ENCODE measurements around the gene GALNT9. TPM values are rescaled to one million over a fixed set of nuclear protein-coding genes. Genes with fewer than 3 reads are reported as not detected.
"Not testable (repeated sequence)": the region's sequence is repeated elsewhere in the genome, so short reads cannot be mapped to it uniquely, and the experiment has no call there.

GALNT9 gene
- total RNA-seq, 2 experiments from 2014 or later, result not detected

GRCh38 chr12:132302466-132303358 lies 26.7 kb downstream of the GALNT9 start:
- no peak for DNase-seq
- H3K9me3 Mint-ChIP-seq, result peaks cover 6% of the 10 kb centered on the region
- no peak overlapping the region for H3K4me3 Mint-ChIP-seq
- peaks cover 5% of the 10 kb centered on the region for H3K36me3 Mint-ChIP-seq (ENCODE audit: low read depth)
- ChIA-PET CTCF (no interaction called here), POLR2A (no interaction called here)
- H3K27ac Mint-ChIP-seq, result no peak overlapping the region
- no peaks in the 10 kb centered on the region for H3K27me3 Mint-ChIP-seq
- H3K4me1 Mint-ChIP-seq, result no peaks in the 10 kb centered on the region

GRCh38 chr12:132300789-132301722 lies 28.3 kb downstream of the GALNT9 start:
- Mint-ChIP-seq H3K27me3 (no peaks in the 10 kb centered on the region), H3K27ac (no peak overlapping the region), H3K9me3 (peaks cover 3% of the 10 kb centered on the region), H3K4me1 (no peaks in the 10 kb centered on the region), H3K4me3 (no peak overlapping the region), H3K36me3 (ENCODE audit: low read depth) (peaks cover 5% of the 10 kb centered on the region)
- ChIA-PET POLR2A (no interaction called here), CTCF (no interaction called here)
- DNase-seq, result no peak

- H3K4me3 Mint-ChIP-seq, result no peak overlapping the region
- no peaks in the 10 kb centered on the region for H3K4me1 Mint-ChIP-seq
- DNase-seq, result no peak
- no peak overlapping the region for H3K27ac Mint-ChIP-seq
- no peaks in the 10 kb centered on the region for H3K27me3 Mint-ChIP-seq
- H3K9me3 Mint-ChIP-seq, result peaks cover 4% of the 10 kb centered on the region
- POLR2A ChIA-PET, result no interaction called here
- H3K36me3 Mint-ChIP-seq (ENCODE audit: low read depth), result no peaks in the 10 kb centered on the region
- CTCF ChIA-PET, result no interaction called here
These were observed 33.3 kb downstream of the GALNT9 start for GRCh38 chr12:132296063-132296462.

GRCh38 chr12:132295561-132295960 lies 33.8 kb downstream of the GALNT9 start:
- CTCF ChIA-PET; H3K4me1 Mint-ChIP-seq; H3K27me3 Mint-ChIP-seq; H3K27ac Mint-ChIP-seq; H3K36me3 Mint-ChIP-seq (ENCODE audit: low read depth); POLR2A ChIA-PET; H3K4me3 Mint-ChIP-seq; DNase-seq; H3K9me3 Mint-ChIP-seq: not testable (repeated sequence)

GRCh38 chr12:132295101-132295526 lies 34.3 kb downstream of the GALNT9 start:
- no peak for DNase-seq
- Mint-ChIP-seq H3K9me3 (peaks cover 4% of the 10 kb centered on the region), H3K27ac (no peak overlapping the region), H3K36me3 (ENCODE audit: low read depth) (no peaks in the 10 kb centered on the region), H3K27me3 (no peaks in the 10 kb centered on the region), H3K4me1 (no peaks in the 10 kb centered on the region), H3K4me3 (no peak overlapping the region)
- ChIA-PET POLR2A (no interaction called here), CTCF (no interaction called here)

- DNase-seq, result no peak
- H3K27ac Mint-ChIP-seq, result no peak overlapping the region
- no peaks in the 10 kb centered on the region for H3K4me1 Mint-ChIP-seq
- peaks cover 4% of the 10 kb centered on the region for H3K9me3 Mint-ChIP-seq
- CTCF ChIA-PET, result no interaction called here
- H3K4me3 Mint-ChIP-seq, result no peak overlapping the region
- H3K36me3 Mint-ChIP-seq (ENCODE audit: low read depth), result no peaks in the 10 kb centered on the region
- no peaks in the 10 kb centered on the region for H3K27me3 Mint-ChIP-seq
- POLR2A ChIA-PET, result no interaction called here
These were observed 35.0 kb downstream of the GALNT9 start for GRCh38 chr12:132294121-132295034.

GRCh38 chr12:132292328-132293319 lies 36.8 kb downstream of the GALNT9 start:
- ChIA-PET POLR2A (no interaction called here), CTCF (no interaction called here)
- H3K36me3 Mint-ChIP-seq (ENCODE audit: low read depth), result no peaks in the 10 kb centered on the region
- H3K27ac Mint-ChIP-seq, result no peak overlapping the region
- peaks cover 3% of the 10 kb centered on the region for H3K27me3 Mint-ChIP-seq
- H3K4me3 Mint-ChIP-seq, result no peak overlapping the region
- H3K9me3 Mint-ChIP-seq, result peaks cover 4% of the 10 kb centered on the region
- no peaks in the 10 kb centered on the region for H3K4me1 Mint-ChIP-seq
- DNase-seq, result no peak

- Mint-ChIP-seq H3K27me3 (peaks cover 8% of the 10 kb centered on the region), H3K9me3 (peaks cover 4% of the 10 kb centered on the region), H3K27ac (no peak overlapping the region), H3K4me3 (no peak overlapping the region), H3K4me1 (no peaks in the 10 kb centered on the region), H3K36me3 (ENCODE audit: low read depth) (no peaks in the 10 kb centered on the region)
- DNase-seq, result no peak
- ChIA-PET POLR2A (no interaction called here), CTCF (no interaction called here)
These were observed 37.8 kb downstream of the GALNT9 start for GRCh38 chr12:132291402-132292175.

- POLR2A ChIA-PET, result no interaction called here
- Mint-ChIP-seq H3K36me3 (ENCODE audit: low read depth) (no peaks in the 10 kb centered on the region), H3K4me1 (no peaks in the 10 kb centered on the region), H3K4me3 (no peak overlapping the region), H3K9me3 (peaks cover 2% of the 10 kb centered on the region), H3K27ac (no peak overlapping the region), H3K27me3 (peaks cover 17% of the 10 kb centered on the region)
- CTCF ChIA-PET, result no interaction called here
- DNase-seq, result no peak
These were observed 39.2 kb downstream of the GALNT9 start for GRCh38 chr12:132290203-132290540.

GRCh38 chr12:132289356-132290202 lies 39.8 kb downstream of the GALNT9 start:
- Mint-ChIP-seq H3K9me3 (peaks cover 2% of the 10 kb centered on the region), H3K36me3 (ENCODE audit: low read depth) (no peaks in the 10 kb centered on the region), H3K4me3 (no peak overlapping the region), H3K27ac (no peak overlapping the region), H3K27me3 (peaks cover 17% of the 10 kb centered on the region), H3K4me1 (no peaks in the 10 kb centered on the region)
- ChIA-PET POLR2A (no interaction called here), CTCF (no interaction called here)
- DNase-seq, result no peak

All from activated CD4-positive, alpha-beta memory T cell treated with anti-CD3 and anti-CD28 coated beads, Interleukin-2, amount 10 ng/mL, durations not matched to agents 7 days and 5 days (primary cell).